Bronchial epithelial cell (primary cell): Measurements from ENCODE around the gene OPTN. TPM values are rescaled to one million over a fixed set of nuclear protein-coding genes. Genes with fewer than 3 reads are reported as not detected.
"Not testable (repeated sequence)": the region's sequence is repeated elsewhere in the genome, so short reads cannot be mapped to it uniquely, and the experiment has no call there.

ENCODE experiments used
- DNase-seq: peaks from one replicate; pipeline ENCODE4 v3.0.0-alpha.2; 2010; ENCODE audit warnings: low read depth
- FAIRE-seq: peaks from 2 replicates; lab custom pipeline; 2011; peaks lifted over from hg19 to GRCh38; lab: Jason Lieb, UNC
- H3K27me3 ChIP-seq: 2 replicates; pipeline ENCODE4 v1.5.1; 2011; ENCODE audit warnings: low read length; ENCODE audit not compliant: control insufficient read depth, insufficient read depth
- H3K36me3 ChIP-seq: 2 replicates; pipeline ENCODE4 v1.5.1; 2011; ENCODE audit warnings: low read length; ENCODE audit not compliant: control insufficient read depth, insufficient read depth
- H3K4me3 ChIP-seq: 2 replicates; pipeline ENCODE4 v1.5.1; 2011; ENCODE audit warnings: mild to moderate bottlenecking, low read depth, low read length, control low read depth
- CTCF ChIP-seq: IDR thresholded peaks from 2 replicates; pipeline ENCODE4 v1.5.1; 2011; ENCODE audit warnings: mild to moderate bottlenecking, moderate library complexity, low read length, control low read depth, inconsistent platforms; ENCODE audit not compliant: insufficient read depth, severe bottlenecking
- total RNA-seq: library from RNA; depleted of rRNA; stranded (reverse); fragments of >200 nt; gene quantifications from 2 replicates; pipeline ENCODE4 v1.2.1, GENCODE V29; 2014

OPTN gene
- total RNA-seq, 1 donor from 2014 or later, result 57.1 TPM

GRCh38 chr10:13074563-13075451, 25.2 kb upstream of the OPTN start:
- no peak for FAIRE-seq
- Histone ChIP-seq H3K36me3 (no peaks in the 10 kb centered on the region), H3K27me3 (no peaks in the 10 kb centered on the region), H3K4me3 (no peak overlapping the region)
- DNase-seq, result peak; percentile 57
- TF ChIP-seq CTCF, result peak; percentile 84

- FAIRE-seq (no peak), DNase-seq (no peak)
- Histone ChIP-seq H3K4me3 (no peak overlapping the region), H3K36me3 (no peaks in the 10 kb centered on the region), H3K27me3 (no peaks in the 10 kb centered on the region)
- TF ChIP-seq CTCF, result no peak
Observed at GRCh38 chr10:13078912-13079775, 20.8 kb upstream of the OPTN start.

- DNase-seq (no peak), FAIRE-seq (no peak)
- H3K27me3 ChIP-seq, result no peaks in the 10 kb centered on the region
- H3K36me3 ChIP-seq, result no peaks in the 10 kb centered on the region
- no peak overlapping the region for H3K4me3 ChIP-seq
- no peak for TF ChIP-seq CTCF
Observed at GRCh38 chr10:13079776-13080050, 20.2 kb upstream of the OPTN start.

GRCh38 chr10:13080643-13081042, 19.3 kb upstream of the OPTN start:
- DNase-seq (no peak), FAIRE-seq (no peak)
- no peak overlapping the region for H3K4me3 ChIP-seq
- no peak for TF ChIP-seq CTCF
- no peaks in the 10 kb centered on the region for H3K36me3 ChIP-seq
- no peaks in the 10 kb centered on the region for H3K27me3 ChIP-seq

- FAIRE-seq, H3K27me3 ChIP-seq, H3K36me3 ChIP-seq, DNase-seq, H3K4me3 ChIP-seq: not testable (repeated sequence)
Observed at GRCh38 chr10:13083700-13084099, 16.3 kb upstream of the OPTN start.

GRCh38 chr10:13086056-13086455, 13.9 kb upstream of the OPTN start:
- no peak for TF ChIP-seq CTCF
- Histone ChIP-seq H3K27me3 (no peaks in the 10 kb centered on the region), H3K36me3 (no peaks in the 10 kb centered on the region), H3K4me3 (no peak overlapping the region)
- DNase-seq, result no peak
- no peak for FAIRE-seq
